Sigmoid colon (tissue), 4 donors: ENCODE results near the gene SORCS2.

Source experiments
- EP300 ChIP-seq, 4 donors: sonication (generic); formaldehyde crosslinking; IDR thresholded peaks; one replicate each; pipeline ENCODE4 v1.6.1; 2017; ENCODE audit warnings: antibody characterized with exemption in 4 of 4
- POLR2A ChIP-seq, 2 donors: fragments of 450-650 bp; IDR thresholded peaks; one replicate each; pipeline ENCODE4 v1.6.1; 2016; ENCODE audit warnings: antibody characterized with exemption in 2 of 2, mild to moderate bottlenecking in 2 of 2, moderate library complexity in 2 of 2
- TF ChIP-seq, protein P1 (sequence below), 4 experiments: fragments of 450-650 bp in 3 of 4; fragments of 200-600 bp in 1 of 4; IDR thresholded peaks; one replicate each; pipeline ENCODE4 v1.5.1; 2016 to 2019; ENCODE audit warnings: antibody characterized with exemption in 4 of 4, mild to moderate bottlenecking in 3 of 4, moderate library complexity in 2 of 4

- TF ChIP-seq EP300 (IDR thresholded peaks at IDR 0.05) (no peak), POLR2A (IDR thresholded peaks at IDR 0.05) (no peak)
- TF ChIP-seq, protein P1, sequence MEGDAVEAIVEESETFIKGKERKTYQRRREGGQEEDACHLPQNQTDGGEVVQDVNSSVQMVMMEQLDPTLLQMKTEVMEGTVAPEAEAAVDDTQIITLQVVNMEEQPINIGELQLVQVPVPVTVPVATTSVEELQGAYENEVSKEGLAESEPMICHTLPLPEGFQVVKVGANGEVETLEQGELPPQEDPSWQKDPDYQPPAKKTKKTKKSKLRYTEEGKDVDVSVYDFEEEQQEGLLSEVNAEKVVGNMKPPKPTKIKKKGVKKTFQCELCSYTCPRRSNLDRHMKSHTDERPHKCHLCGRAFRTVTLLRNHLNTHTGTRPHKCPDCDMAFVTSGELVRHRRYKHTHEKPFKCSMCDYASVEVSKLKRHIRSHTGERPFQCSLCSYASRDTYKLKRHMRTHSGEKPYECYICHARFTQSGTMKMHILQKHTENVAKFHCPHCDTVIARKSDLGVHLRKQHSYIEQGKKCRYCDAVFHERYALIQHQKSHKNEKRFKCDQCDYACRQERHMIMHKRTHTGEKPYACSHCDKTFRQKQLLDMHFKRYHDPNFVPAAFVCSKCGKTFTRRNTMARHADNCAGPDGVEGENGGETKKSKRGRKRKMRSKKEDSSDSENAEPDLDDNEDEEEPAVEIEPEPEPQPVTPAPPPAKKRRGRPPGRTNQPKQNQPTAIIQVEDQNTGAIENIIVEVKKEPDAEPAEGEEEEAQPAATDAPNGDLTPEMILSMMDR (IDR thresholded peaks at IDR 0.05) = no peak
Observed at GRCh38 chr4:7198440-7199128, 6.2 kb downstream of the SORCS2 start.
